Measurements from ENCODE around the gene CTBP1.

Gene CTBP1

GRCh38 chr4:1216076-1216614 lies 32.8 kb downstream of the CTBP1 start:
- no peak for DNase-seq (ENCODE audit: low spot score)
- in situ Hi-C loops (cut with MboI; ENCODE audit: low pct_unique_long_range_greater_than_20kb, low sequenced_read_pairs, unreplicated experiment): no loop called here
- TF ChIP-seq CTCF (IDR thresholded peaks at IDR 0.05; ENCODE audit: extremely low read depth, insufficient read depth, missing control alignments): no peak

GRCh38 chr4:1215141-1216075 lies 33.5 kb downstream of the CTBP1 start:
- peak; percentile 84 for DNase-seq (ENCODE audit: low spot score)
- no peak for TF ChIP-seq CTCF (IDR thresholded peaks at IDR 0.05; ENCODE audit: extremely low read depth, insufficient read depth, missing control alignments)
- in situ Hi-C loops (cut with MboI; ENCODE audit: low pct_unique_long_range_greater_than_20kb, low sequenced_read_pairs, unreplicated experiment): no loop called here

- DNase-seq (ENCODE audit: low spot score): no peak
- in situ Hi-C loops (cut with MboI; ENCODE audit: low pct_unique_long_range_greater_than_20kb, low sequenced_read_pairs, unreplicated experiment): no loop called here
- no peak for TF ChIP-seq CTCF (IDR thresholded peaks at IDR 0.05; ENCODE audit: extremely low read depth, insufficient read depth, missing control alignments)
Observed at GRCh38 chr4:1214101-1215095, 34.5 kb downstream of the CTBP1 start.

- no peak for TF ChIP-seq CTCF (IDR thresholded peaks at IDR 0.05; ENCODE audit: extremely low read depth, insufficient read depth, missing control alignments)
- in situ Hi-C loops (cut with MboI; ENCODE audit: low pct_unique_long_range_greater_than_20kb, low sequenced_read_pairs, unreplicated experiment): no loop called here
- DNase-seq (ENCODE audit: low spot score): no peak
Observed at GRCh38 chr4:1213336-1213995, 35.5 kb downstream of the CTBP1 start.

GRCh38 chr4:1212546-1213335 lies 36.2 kb downstream of the CTBP1 start:
- TF ChIP-seq CTCF (IDR thresholded peaks at IDR 0.05; ENCODE audit: extremely low read depth, insufficient read depth, missing control alignments): no peak
- in situ Hi-C loops (cut with MboI; ENCODE audit: low pct_unique_long_range_greater_than_20kb, low sequenced_read_pairs, unreplicated experiment): no loop called here
- DNase-seq (ENCODE audit: low spot score): no peak
